ENCODE results near the gene POLR1A. TPM values are rescaled to one million over a fixed set of nuclear protein-coding genes. Genes with fewer than 3 reads are reported as not detected.

Gene POLR1A
- total RNA-seq, 1 donor from 2014 or later, result 32.6 TPM

GRCh38 chr2:86015699-86016098 is 90.0 kb downstream of the POLR1A start:
- Mint-ChIP-seq H3K4me1 (ENCODE audit: low read depth) (peaks cover 24% of the 10 kb centered on the region), H3K27ac (ENCODE audit: unreplicated experiment) (no peak overlapping the region), H3K27me3 (ENCODE audit: low read depth) (peaks cover 2% of the 10 kb centered on the region), H3K9me3 (ENCODE audit: low read depth) (peaks cover 14% of the 10 kb centered on the region), H3K36me3 (ENCODE audit: low read depth) (peaks cover 6% of the 10 kb centered on the region), H3K4me3 (ENCODE audit: unreplicated experiment) (no peak overlapping the region)
- no peak for TF ChIP-seq CTCF (IDR thresholded peaks at IDR 0.05)
- DNase-seq (ENCODE audit: low spot score), result no peak

GRCh38 chr2:86015006-86015405 is 90.7 kb downstream of the POLR1A start:
- no peak overlapping the region for H3K4me3 Mint-ChIP-seq (ENCODE audit: unreplicated experiment)
- peaks cover 21% of the 10 kb centered on the region for H3K4me1 Mint-ChIP-seq (ENCODE audit: low read depth)
- peak; percentile 38 for DNase-seq (ENCODE audit: low spot score)
- TF ChIP-seq CTCF (IDR thresholded peaks at IDR 0.05), result no peak
- no peak overlapping the region for H3K27ac Mint-ChIP-seq (ENCODE audit: unreplicated experiment)
- H3K9me3 Mint-ChIP-seq (ENCODE audit: low read depth), result peaks cover 14% of the 10 kb centered on the region
- H3K36me3 Mint-ChIP-seq (ENCODE audit: low read depth), result peaks cover 6% of the 10 kb centered on the region
- H3K27me3 Mint-ChIP-seq (ENCODE audit: low read depth), result peaks cover 2% of the 10 kb centered on the region

GRCh38 chr2:86014493-86014892 is 91.2 kb downstream of the POLR1A start:
- no peak overlapping the region for H3K4me3 Mint-ChIP-seq (ENCODE audit: unreplicated experiment)
- H3K4me1 Mint-ChIP-seq (ENCODE audit: low read depth), result peaks cover 21% of the 10 kb centered on the region
- H3K9me3 Mint-ChIP-seq (ENCODE audit: low read depth), result peaks cover 14% of the 10 kb centered on the region
- H3K36me3 Mint-ChIP-seq (ENCODE audit: low read depth), result peaks cover 6% of the 10 kb centered on the region
- no peak for DNase-seq (ENCODE audit: low spot score)
- no peak for TF ChIP-seq CTCF (IDR thresholded peaks at IDR 0.05)
- H3K27me3 Mint-ChIP-seq (ENCODE audit: low read depth), result peaks cover 2% of the 10 kb centered on the region
- H3K27ac Mint-ChIP-seq (ENCODE audit: unreplicated experiment), result no peak overlapping the region

GRCh38 chr2:86012007-86012712 is 93.5 kb downstream of the POLR1A start:
- H3K27ac Mint-ChIP-seq (ENCODE audit: unreplicated experiment), result no peak overlapping the region
- H3K27me3 Mint-ChIP-seq (ENCODE audit: low read depth), result no peaks in the 10 kb centered on the region
- H3K4me1 Mint-ChIP-seq (ENCODE audit: low read depth), result peaks cover 6% of the 10 kb centered on the region
- no peak overlapping the region for H3K4me3 Mint-ChIP-seq (ENCODE audit: unreplicated experiment)
- H3K9me3 Mint-ChIP-seq (ENCODE audit: low read depth), result peaks cover 18% of the 10 kb centered on the region
- no peak for TF ChIP-seq CTCF (IDR thresholded peaks at IDR 0.05)
- peaks cover 8% of the 10 kb centered on the region for H3K36me3 Mint-ChIP-seq (ENCODE audit: low read depth)
- peak; percentile 51 for DNase-seq (ENCODE audit: low spot score)

GRCh38 chr2:86011449-86011941 is 94.2 kb downstream of the POLR1A start:
- H3K27me3 Mint-ChIP-seq (ENCODE audit: low read depth), result no peaks in the 10 kb centered on the region
- H3K27ac Mint-ChIP-seq (ENCODE audit: unreplicated experiment), result no peak overlapping the region
- peaks cover 5% of the 10 kb centered on the region for H3K4me1 Mint-ChIP-seq (ENCODE audit: low read depth)
- DNase-seq (ENCODE audit: low spot score), result peak; percentile 56
- H3K9me3 Mint-ChIP-seq (ENCODE audit: low read depth), result peaks cover 24% of the 10 kb centered on the region
- H3K36me3 Mint-ChIP-seq (ENCODE audit: low read depth), result peaks cover 10% of the 10 kb centered on the region
- H3K4me3 Mint-ChIP-seq (ENCODE audit: unreplicated experiment), result no peak overlapping the region
- no peak for TF ChIP-seq CTCF (IDR thresholded peaks at IDR 0.05)

Measured in chondrocyte (in vitro differentiated cells).